ENCODE results near the gene RPTOR.

- TF ChIP-seq, protein P1, sequence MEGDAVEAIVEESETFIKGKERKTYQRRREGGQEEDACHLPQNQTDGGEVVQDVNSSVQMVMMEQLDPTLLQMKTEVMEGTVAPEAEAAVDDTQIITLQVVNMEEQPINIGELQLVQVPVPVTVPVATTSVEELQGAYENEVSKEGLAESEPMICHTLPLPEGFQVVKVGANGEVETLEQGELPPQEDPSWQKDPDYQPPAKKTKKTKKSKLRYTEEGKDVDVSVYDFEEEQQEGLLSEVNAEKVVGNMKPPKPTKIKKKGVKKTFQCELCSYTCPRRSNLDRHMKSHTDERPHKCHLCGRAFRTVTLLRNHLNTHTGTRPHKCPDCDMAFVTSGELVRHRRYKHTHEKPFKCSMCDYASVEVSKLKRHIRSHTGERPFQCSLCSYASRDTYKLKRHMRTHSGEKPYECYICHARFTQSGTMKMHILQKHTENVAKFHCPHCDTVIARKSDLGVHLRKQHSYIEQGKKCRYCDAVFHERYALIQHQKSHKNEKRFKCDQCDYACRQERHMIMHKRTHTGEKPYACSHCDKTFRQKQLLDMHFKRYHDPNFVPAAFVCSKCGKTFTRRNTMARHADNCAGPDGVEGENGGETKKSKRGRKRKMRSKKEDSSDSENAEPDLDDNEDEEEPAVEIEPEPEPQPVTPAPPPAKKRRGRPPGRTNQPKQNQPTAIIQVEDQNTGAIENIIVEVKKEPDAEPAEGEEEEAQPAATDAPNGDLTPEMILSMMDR (IDR thresholded peaks at IDR 0.05) = no peak
- no peak for TF ChIP-seq POLR2A (IDR thresholded peaks at IDR 0.05)
Measured at GRCh38 chr17:80964859-80965580, 420.4 kb downstream of the RPTOR start.
